ENCODE results near the gene HS3ST4.

DNA sequence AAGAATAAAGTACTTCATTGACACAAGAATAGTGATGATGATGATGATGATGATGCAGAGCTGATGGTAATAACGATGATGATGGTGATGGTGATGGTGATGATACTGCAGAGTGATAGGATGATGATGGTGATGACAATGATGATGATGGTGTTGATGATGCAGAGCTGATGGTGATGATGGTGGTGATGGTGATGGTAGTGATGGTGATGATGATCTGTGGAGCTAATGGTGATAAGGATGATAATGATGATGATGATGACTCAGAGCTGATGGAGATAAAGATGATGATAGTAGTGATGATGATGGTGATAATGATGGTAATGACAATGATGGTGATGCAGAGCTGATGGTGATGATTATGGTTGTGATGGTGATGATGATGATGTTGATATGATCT is 448.1 kb downstream of the HS3ST4 start:
- TF ChIP-seq POLR2A (IDR thresholded peaks at IDR 0.05; ENCODE audit: low read depth, low read length) (no peak), CEBPB (IDR thresholded peaks at IDR 0.05; ENCODE audit: low read depth, low read length) (no peak), RAD21 (IDR thresholded peaks at IDR 0.05; ENCODE audit: low read length) (no peak), RFX5 (IDR thresholded peaks at IDR 0.05; ENCODE audit: low read depth, low read length) (no peak), RCOR1 (IDR thresholded peaks at IDR 0.05; ENCODE audit: insufficient replicate concordance, low read length) (no peak)
- TF ChIP-seq, protein P1, sequence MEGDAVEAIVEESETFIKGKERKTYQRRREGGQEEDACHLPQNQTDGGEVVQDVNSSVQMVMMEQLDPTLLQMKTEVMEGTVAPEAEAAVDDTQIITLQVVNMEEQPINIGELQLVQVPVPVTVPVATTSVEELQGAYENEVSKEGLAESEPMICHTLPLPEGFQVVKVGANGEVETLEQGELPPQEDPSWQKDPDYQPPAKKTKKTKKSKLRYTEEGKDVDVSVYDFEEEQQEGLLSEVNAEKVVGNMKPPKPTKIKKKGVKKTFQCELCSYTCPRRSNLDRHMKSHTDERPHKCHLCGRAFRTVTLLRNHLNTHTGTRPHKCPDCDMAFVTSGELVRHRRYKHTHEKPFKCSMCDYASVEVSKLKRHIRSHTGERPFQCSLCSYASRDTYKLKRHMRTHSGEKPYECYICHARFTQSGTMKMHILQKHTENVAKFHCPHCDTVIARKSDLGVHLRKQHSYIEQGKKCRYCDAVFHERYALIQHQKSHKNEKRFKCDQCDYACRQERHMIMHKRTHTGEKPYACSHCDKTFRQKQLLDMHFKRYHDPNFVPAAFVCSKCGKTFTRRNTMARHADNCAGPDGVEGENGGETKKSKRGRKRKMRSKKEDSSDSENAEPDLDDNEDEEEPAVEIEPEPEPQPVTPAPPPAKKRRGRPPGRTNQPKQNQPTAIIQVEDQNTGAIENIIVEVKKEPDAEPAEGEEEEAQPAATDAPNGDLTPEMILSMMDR (conservative IDR thresholded peaks at IDR 0.05; ENCODE audit: low read depth, low read length) = no peak
- TF ChIP-seq, protein P2, sequence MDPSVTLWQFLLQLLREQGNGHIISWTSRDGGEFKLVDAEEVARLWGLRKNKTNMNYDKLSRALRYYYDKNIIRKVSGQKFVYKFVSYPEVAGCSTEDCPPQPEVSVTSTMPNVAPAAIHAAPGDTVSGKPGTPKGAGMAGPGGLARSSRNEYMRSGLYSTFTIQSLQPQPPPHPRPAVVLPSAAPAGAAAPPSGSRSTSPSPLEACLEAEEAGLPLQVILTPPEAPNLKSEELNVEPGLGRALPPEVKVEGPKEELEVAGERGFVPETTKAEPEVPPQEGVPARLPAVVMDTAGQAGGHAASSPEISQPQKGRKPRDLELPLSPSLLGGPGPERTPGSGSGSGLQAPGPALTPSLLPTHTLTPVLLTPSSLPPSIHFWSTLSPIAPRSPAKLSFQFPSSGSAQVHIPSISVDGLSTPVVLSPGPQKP (IDR thresholded peaks at IDR 0.05; ENCODE audit: borderline replicate concordance, low read depth, low read length) = no peak

Measured in IMR-90 (cell line).